Prostate gland (tissue), 2 donors: Measurements from ENCODE around the gene AUTS2. TPM values are rescaled to one million over a fixed set of nuclear protein-coding genes. Genes with fewer than 3 reads are reported as not detected.

ENCODE experiments used
- DNase-seq: peaks from one replicate; pipeline ENCODE4 v3.0.0-alpha.2; 2019; ENCODE audit warnings: low spot score
- H3K27ac ChIP-seq, 2 donors: fragments of 200-600 bp; sonication (generic); 2 replicates each; pipeline ENCODE4 v1.5.1; 2017 to 2019
- H3K27me3 ChIP-seq: fragments of 200-600 bp; sonication (generic); replicated peaks from 2 replicates; pipeline ENCODE4 v1.5.1; 2019; ENCODE audit not compliant: insufficient read depth
- H3K36me3 ChIP-seq, 2 donors: fragments of 200-600 bp; sonication (generic); 1 replicate in 1 of 2; 2 replicates in 1 of 2; pipeline versions ENCODE4 v1.5.1 to v1.8.1; 2017 to 2019
- H3K4me1 ChIP-seq: fragments of 200-600 bp; sonication (generic); replicated peaks from 2 replicates; pipeline ENCODE4 v1.5.1; 2019
- H3K4me3 ChIP-seq, 2 donors: fragments of 200-600 bp; sonication (generic); 2 replicates each; pipeline ENCODE4 v1.5.1; 2017 to 2019
- H3K9me3 ChIP-seq: fragments of 200-600 bp; sonication (generic); 2 replicates; pipeline ENCODE4 v1.5.1; 2017
- POLR2A ChIP-seq: fragments of 450-650 bp; IDR thresholded peaks from one replicate; pipeline ENCODE4 v1.6.1; 2016; ENCODE audit warnings: antibody characterized with exemption, mild to moderate bottlenecking
- POLR2AphosphoS5 ChIP-seq: sonication (generic); formaldehyde crosslinking; IDR thresholded peaks from one replicate; pipeline ENCODE4 v1.6.1; 2017; ENCODE audit warnings: antibody characterized with exemption
- WGBS: methylation state at CpG from one replicate; pipeline ENCODE4 v1.1.5; 2018; 5-methylcytosine and 5-hydroxymethylcytosine counted together
- intact Hi-C: fragments of 100-400 bp; cut with DNase I; formaldehyde crosslinking; loops from one replicate; pipeline ENCODE4 v1.14.2; 2022
- total RNA-seq, 2 donors: library from RNA; depleted of rRNA; stranded (reverse); fragments of >200 nt; gene quantifications; one replicate each; pipeline ENCODE4 v1.1.0, GENCODE V29; 2016
- TF ChIP-seq, protein P1 (sequence below), 4 experiments: fragments of 200-600 bp in 2 of 4; fragments of 450-650 bp in 2 of 4; sonication (generic) in 2 of 4; IDR thresholded peaks; 1 replicate in 3 of 4; 2 replicates in 1 of 4; pipeline ENCODE4 v1.5.1; 2016 to 2019; ENCODE audit warnings: antibody characterized with exemption in 4 of 4, mild to moderate bottlenecking in 2 of 4, moderate library complexity in 2 of 4

Gene AUTS2
- total RNA-seq, 2 donors from 2014 or later, result 25.0 to 55.2 TPM

DNA sequence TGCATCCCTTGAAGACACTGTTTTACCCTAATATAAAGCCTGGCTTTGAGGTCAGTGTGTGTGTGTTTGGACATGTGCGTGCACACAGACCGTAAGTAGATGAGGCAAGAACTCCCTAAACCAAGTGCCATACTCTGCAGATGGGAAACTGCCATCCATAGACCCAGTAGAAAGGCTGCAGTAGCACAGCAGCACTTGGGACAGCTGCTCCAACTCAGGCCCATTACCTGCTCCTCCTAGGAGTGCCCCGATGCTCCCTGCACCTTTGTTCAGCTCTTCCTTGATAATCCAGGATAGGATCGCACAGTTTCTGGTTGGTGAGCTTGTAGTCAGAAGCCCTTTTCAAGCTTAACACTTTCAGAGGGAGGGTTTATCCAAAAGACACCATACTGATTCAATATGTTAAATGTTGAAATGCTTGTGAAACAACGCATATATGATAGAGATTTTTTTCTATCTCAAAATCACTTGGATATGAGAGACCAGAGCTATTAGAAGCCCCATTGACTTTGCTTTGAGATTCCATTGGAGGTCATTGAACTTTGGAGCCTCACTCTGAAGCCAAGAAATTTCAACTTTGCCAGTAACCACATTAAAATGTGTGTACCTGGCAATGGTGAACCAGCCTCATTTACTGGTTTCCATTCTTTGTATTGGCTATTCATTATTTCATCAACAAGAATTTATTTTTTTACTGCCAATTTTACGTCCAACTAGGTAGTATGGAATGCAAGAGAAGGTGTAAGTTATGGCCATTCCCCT lies 776.7 kb downstream of the AUTS2 start:
- no peak for DNase-seq
- H3K4me3 ChIP-seq, result no peak overlapping the region
- intact Hi-C loops, result no loop called here
- TF ChIP-seq POLR2AphosphoS5 (peak; percentile 46), POLR2A (no peak)
- TF ChIP-seq, protein P1, sequence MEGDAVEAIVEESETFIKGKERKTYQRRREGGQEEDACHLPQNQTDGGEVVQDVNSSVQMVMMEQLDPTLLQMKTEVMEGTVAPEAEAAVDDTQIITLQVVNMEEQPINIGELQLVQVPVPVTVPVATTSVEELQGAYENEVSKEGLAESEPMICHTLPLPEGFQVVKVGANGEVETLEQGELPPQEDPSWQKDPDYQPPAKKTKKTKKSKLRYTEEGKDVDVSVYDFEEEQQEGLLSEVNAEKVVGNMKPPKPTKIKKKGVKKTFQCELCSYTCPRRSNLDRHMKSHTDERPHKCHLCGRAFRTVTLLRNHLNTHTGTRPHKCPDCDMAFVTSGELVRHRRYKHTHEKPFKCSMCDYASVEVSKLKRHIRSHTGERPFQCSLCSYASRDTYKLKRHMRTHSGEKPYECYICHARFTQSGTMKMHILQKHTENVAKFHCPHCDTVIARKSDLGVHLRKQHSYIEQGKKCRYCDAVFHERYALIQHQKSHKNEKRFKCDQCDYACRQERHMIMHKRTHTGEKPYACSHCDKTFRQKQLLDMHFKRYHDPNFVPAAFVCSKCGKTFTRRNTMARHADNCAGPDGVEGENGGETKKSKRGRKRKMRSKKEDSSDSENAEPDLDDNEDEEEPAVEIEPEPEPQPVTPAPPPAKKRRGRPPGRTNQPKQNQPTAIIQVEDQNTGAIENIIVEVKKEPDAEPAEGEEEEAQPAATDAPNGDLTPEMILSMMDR (IDR thresholded peaks at IDR 0.05), result no peak
- no peaks in the 10 kb centered on the region for H3K4me1 ChIP-seq
- no peak overlapping the region for H3K27ac ChIP-seq
- no peaks in the 10 kb centered on the region for H3K27me3 ChIP-seq
- H3K9me3 ChIP-seq, result no peaks in the 10 kb centered on the region
- no peaks in the 10 kb centered on the region for H3K36me3 ChIP-seq
- 89% methylated on average over 6 of the region's 6 CpGs for WGBS

DNA sequence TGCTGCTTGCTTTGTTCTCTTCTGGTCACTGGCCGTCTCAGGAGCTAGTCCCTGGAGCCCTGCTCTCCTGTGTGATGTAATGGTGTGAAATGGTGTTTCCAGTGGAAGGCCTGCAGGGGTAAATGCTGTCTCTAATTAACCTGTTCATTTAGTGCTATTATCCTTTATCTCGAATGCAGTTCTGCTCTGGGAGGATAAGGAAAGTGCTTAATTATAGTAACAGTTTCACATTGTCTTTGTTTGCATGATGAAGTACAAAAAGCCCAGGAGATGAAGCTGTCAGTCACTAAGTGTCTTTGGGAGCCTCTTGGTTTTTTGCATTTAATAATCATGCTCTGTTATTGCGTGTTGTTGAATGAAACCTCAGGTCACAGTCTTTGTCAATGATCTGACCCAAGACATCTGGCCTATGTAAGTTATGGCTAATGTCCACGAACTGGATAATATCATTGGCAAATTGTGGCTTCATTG lies 778.3 kb downstream of the AUTS2 start:
- intact Hi-C loops, result no loop called here
- H3K36me3 ChIP-seq, result no peaks in the 10 kb centered on the region
- no peak for DNase-seq
- 58% methylated on average over 4 of the region's 4 CpGs for WGBS
- no peaks in the 10 kb centered on the region for H3K9me3 ChIP-seq
- no peak for TF ChIP-seq POLR2AphosphoS5
- TF ChIP-seq, protein P1 (IDR thresholded peaks at IDR 0.05), result no peak
- TF ChIP-seq POLR2A, result no peak
- no peaks in the 10 kb centered on the region for H3K4me1 ChIP-seq
- no peaks in the 10 kb centered on the region for H3K27me3 ChIP-seq
- H3K27ac ChIP-seq, result no peak overlapping the region
- H3K4me3 ChIP-seq, result no peak overlapping the region

DNA sequence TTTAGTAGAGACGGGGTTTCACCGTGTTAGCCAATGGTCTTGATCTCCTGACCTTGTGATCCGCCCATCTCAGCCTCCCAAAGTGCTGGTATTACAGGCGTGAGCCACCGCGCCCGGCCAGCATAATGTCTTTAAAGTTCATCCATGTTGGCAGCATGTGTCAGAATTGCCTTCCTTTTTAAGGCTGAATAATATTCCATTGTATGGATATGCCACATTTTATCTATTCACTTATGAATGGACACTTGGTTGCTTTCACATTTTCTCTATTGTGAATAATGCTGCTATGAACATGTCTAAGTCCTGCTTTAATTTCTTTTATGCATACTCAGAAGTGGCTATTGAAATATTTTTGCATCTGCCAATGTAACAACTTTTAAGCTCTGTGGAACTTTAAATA lies 779.7 kb downstream of the AUTS2 start:
- no peaks in the 10 kb centered on the region for H3K27me3 ChIP-seq
- intact Hi-C loops, result no loop called here
- no peaks in the 10 kb centered on the region for H3K4me1 ChIP-seq
- no peaks in the 10 kb centered on the region for H3K9me3 ChIP-seq
- no peak for DNase-seq
- no peak overlapping the region for H3K27ac ChIP-seq
- TF ChIP-seq, protein P1 (IDR thresholded peaks at IDR 0.05), result no peak
- TF ChIP-seq POLR2A (no peak), POLR2AphosphoS5 (no peak)
- 98% methylated on average over 7 of the region's 7 CpGs for WGBS
- H3K36me3 ChIP-seq, result no peaks in the 10 kb centered on the region
- no peak overlapping the region for H3K4me3 ChIP-seq

DNA sequence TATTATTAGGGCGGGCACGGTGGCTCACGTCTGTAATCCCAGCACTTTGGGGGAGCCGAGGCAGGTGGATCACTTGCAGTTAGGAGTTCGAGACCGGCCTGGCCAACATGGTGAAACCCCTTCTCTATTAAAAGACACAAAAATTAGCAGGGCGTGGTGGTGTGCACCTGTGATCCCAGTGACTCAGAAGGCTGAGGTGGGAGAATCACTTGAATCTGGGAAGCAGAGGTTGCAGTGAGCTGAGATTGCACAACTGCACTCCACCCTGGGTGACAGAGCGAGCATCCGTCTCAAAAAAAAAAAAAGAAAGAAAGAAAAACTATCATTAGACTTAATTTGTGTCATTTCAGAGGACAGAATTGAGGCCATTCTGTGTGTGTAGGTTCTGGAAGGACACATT lies 780.9 kb downstream of the AUTS2 start:
- Histone ChIP-seq H3K9me3 (no peaks in the 10 kb centered on the region), H3K36me3 (no peaks in the 10 kb centered on the region), H3K27me3 (no peaks in the 10 kb centered on the region), H3K4me3 (no peak overlapping the region), H3K4me1 (no peaks in the 10 kb centered on the region), H3K27ac (no peak overlapping the region)
- intact Hi-C loops, result no loop called here
- 93% methylated on average over 9 of the region's 9 CpGs for WGBS
- TF ChIP-seq POLR2AphosphoS5 (no peak), POLR2A (no peak)
- TF ChIP-seq, protein P1 (IDR thresholded peaks at IDR 0.05), result no peak
- no peak for DNase-seq
